Measurements from ENCODE around the gene RIC8B.

RIC8B gene

DNA sequence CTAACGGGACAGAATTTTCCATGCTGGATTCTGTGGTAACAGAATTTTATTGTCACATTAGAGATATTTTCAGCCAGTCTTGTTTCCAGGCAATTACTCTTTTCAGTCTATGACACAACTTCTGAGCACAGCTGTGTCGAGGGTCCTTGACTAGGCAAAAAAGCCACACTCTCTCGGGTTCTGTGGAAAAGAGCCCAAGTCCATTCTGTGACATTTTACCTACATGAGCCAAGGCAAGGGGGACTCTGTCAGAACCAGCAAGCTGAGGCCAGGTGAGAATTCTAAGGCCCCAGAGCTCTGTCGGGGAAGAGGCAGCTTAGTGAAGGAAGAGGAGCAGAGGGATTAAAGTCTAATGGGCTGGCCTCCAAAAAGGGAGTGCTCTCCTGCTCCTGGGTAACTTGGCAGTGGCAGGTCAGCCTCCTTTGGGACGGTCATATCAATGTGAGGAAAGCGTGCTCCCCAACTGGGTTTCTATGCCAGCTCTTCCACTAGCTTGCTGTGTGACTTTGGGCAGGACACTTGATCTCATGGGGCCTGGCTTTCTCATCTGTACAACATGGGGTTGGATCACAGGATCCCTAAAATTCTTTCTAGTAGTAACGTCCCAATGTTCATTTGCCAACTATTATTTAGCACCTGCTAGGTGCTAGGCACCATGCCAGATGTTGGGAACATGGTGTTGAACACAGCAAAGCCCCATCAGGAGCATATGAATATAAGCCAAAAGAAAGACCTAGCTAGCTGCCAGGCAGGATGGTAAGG is 16.0 kb upstream of the RIC8B start:
- FAIRE-seq (no peak), DNase-seq (ENCODE audit: insufficient read length, low spot score) (no peak)
- TF ChIP-seq, protein P1, sequence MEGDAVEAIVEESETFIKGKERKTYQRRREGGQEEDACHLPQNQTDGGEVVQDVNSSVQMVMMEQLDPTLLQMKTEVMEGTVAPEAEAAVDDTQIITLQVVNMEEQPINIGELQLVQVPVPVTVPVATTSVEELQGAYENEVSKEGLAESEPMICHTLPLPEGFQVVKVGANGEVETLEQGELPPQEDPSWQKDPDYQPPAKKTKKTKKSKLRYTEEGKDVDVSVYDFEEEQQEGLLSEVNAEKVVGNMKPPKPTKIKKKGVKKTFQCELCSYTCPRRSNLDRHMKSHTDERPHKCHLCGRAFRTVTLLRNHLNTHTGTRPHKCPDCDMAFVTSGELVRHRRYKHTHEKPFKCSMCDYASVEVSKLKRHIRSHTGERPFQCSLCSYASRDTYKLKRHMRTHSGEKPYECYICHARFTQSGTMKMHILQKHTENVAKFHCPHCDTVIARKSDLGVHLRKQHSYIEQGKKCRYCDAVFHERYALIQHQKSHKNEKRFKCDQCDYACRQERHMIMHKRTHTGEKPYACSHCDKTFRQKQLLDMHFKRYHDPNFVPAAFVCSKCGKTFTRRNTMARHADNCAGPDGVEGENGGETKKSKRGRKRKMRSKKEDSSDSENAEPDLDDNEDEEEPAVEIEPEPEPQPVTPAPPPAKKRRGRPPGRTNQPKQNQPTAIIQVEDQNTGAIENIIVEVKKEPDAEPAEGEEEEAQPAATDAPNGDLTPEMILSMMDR (IDR thresholded peaks at IDR 0.05; ENCODE audit: insufficient read depth, missing control alignments) = no peak

DNA sequence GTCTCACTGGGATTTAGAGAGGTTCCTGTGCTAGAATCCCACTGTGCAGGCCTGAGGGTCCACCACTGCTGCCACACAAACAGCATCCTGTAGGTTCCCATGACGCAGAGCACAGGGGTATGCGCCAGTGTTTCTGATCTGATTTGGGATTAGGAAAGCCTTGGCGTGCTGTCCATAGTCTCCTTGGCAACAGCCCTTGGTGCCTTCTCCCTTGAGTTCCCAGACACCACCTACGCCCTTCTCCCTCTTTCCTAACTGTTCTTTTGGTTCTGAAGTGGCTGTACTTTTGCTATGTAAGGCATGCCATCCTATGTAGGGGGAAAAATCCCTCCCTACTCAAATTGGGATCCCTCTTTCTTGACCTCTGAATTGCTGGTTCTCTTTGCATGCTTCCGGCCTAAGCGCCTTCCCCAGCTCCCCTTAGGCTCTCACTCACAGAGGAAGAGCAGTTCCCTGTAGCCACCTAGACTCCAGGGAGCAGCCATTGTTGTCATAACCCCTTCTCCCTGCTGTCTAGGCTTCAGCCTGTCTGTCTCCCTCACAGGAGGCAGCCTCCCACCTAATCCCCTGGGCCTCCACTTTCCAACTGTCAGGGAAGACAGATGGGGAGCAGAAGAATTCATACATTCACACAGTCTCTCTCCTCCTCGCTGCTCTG is 14.8 kb upstream of the RIC8B start:
- FAIRE-seq (no peak), DNase-seq (ENCODE audit: insufficient read length, low spot score) (no peak)
- TF ChIP-seq, protein P1 (IDR thresholded peaks at IDR 0.05; ENCODE audit: insufficient read depth, missing control alignments) = no peak

- DNase-seq (ENCODE audit: insufficient read length, low spot score) = no peak
- TF ChIP-seq, protein P1 (IDR thresholded peaks at IDR 0.05; ENCODE audit: insufficient read depth, missing control alignments) = no peak
- FAIRE-seq = no peak
Measured at GRCh38 chr12:106760184-106760531, 14.3 kb upstream of the RIC8B start.

DNA sequence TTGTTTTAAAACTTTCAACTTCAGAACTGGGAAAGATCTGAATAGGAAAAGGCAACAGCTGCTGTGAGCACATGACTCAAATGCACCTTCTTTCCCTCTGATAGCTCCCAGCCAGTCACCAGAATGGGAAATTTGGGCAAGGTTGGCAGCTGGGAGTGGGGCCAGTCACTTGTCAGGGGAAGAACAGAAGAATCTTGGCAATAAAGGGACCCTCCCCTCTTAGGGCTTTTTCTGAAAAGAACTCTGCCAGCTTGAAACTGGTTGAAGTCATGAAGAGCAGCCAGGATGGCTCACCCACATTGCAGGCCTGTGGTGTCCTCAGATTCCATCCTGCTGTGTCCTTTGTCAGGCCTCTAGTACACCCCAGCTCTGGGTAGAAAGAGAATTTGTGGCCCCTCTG is 10.3 kb upstream of the RIC8B start:
- TF ChIP-seq, protein P1 (IDR thresholded peaks at IDR 0.05; ENCODE audit: insufficient read depth, missing control alignments) = no peak
- FAIRE-seq = no peak
- no peak for DNase-seq (ENCODE audit: insufficient read length, low spot score)

DNA sequence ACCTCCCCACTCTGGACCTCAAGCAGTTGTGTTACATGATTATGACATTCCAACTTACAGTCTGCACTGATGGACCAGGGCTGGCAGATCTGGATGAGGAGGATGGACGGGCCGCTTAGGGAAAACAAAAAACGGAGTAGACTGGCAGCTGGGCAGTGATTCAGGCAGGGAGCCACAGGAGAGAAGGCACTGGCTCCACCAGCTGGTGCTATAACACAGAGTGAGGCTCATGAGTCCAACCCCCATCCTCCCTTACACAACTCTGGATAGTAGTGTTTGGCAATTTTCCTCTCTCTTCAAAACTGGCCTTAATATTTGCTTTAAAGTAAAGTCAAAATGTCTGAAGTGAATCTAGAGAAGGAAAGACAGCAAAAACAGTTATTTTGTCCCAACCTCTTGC is 9.7 kb upstream of the RIC8B start:
- no peak for FAIRE-seq
- TF ChIP-seq, protein P1 (IDR thresholded peaks at IDR 0.05; ENCODE audit: insufficient read depth, missing control alignments) = no peak
- no peak for DNase-seq (ENCODE audit: insufficient read length, low spot score)

- DNase-seq (ENCODE audit: insufficient read length, low spot score) (no peak), FAIRE-seq (no peak)
- TF ChIP-seq, protein P1 (IDR thresholded peaks at IDR 0.05; ENCODE audit: insufficient read depth, missing control alignments) = no peak
Measured at GRCh38 chr12:106766393-106766826, 8.1 kb upstream of the RIC8B start.

- no peak for DNase-seq (ENCODE audit: insufficient read length, low spot score)
- no peak for FAIRE-seq
- TF ChIP-seq, protein P1 (IDR thresholded peaks at IDR 0.05; ENCODE audit: insufficient read depth, missing control alignments) = no peak
Measured at GRCh38 chr12:106767206-106767605, 7.3 kb upstream of the RIC8B start.
